K562 (cell line): Measurements from ENCODE around the gene PNP.

Source experiments
- CEBPB ChIP-seq: fragments of 450-650 bp; IDR thresholded peaks from 2 replicates; pipeline ENCODE4 v1.6.1; 2016; ENCODE audit warnings: missing genetic modification characterization, missing compliant biosample characterization
- EZH2 ChIP-seq: IDR thresholded peaks from 2 replicates; pipeline ENCODE4 v1.6.1; 2012; ENCODE audit warnings: low read depth, mild to moderate bottlenecking, inconsistent platforms, low read length, borderline replicate concordance
- RBBP5 ChIP-seq: fragments of 200-600 bp; sonication (generic); IDR thresholded peaks from 2 replicates; pipeline ENCODE4 v1.6.1; 2012; ENCODE audit warnings: borderline replicate concordance, mild to moderate bottlenecking, low read length, control low read depth, inconsistent platforms; ENCODE audit not compliant: insufficient read depth, poor library complexity, severe bottlenecking
- TF ChIP-seq, protein P1 (sequence below): fragments of 200-600 bp; sonication (generic); IDR thresholded peaks from one replicate; pipeline ENCODE4 v1.6.1; 2012; ENCODE audit warnings: mild to moderate bottlenecking, low read depth, low read length, inconsistent platforms

- TF ChIP-seq EZH2 (no peak), RBBP5 (no peak), CEBPB (tag) (no peak)
- TF ChIP-seq, protein P1, sequence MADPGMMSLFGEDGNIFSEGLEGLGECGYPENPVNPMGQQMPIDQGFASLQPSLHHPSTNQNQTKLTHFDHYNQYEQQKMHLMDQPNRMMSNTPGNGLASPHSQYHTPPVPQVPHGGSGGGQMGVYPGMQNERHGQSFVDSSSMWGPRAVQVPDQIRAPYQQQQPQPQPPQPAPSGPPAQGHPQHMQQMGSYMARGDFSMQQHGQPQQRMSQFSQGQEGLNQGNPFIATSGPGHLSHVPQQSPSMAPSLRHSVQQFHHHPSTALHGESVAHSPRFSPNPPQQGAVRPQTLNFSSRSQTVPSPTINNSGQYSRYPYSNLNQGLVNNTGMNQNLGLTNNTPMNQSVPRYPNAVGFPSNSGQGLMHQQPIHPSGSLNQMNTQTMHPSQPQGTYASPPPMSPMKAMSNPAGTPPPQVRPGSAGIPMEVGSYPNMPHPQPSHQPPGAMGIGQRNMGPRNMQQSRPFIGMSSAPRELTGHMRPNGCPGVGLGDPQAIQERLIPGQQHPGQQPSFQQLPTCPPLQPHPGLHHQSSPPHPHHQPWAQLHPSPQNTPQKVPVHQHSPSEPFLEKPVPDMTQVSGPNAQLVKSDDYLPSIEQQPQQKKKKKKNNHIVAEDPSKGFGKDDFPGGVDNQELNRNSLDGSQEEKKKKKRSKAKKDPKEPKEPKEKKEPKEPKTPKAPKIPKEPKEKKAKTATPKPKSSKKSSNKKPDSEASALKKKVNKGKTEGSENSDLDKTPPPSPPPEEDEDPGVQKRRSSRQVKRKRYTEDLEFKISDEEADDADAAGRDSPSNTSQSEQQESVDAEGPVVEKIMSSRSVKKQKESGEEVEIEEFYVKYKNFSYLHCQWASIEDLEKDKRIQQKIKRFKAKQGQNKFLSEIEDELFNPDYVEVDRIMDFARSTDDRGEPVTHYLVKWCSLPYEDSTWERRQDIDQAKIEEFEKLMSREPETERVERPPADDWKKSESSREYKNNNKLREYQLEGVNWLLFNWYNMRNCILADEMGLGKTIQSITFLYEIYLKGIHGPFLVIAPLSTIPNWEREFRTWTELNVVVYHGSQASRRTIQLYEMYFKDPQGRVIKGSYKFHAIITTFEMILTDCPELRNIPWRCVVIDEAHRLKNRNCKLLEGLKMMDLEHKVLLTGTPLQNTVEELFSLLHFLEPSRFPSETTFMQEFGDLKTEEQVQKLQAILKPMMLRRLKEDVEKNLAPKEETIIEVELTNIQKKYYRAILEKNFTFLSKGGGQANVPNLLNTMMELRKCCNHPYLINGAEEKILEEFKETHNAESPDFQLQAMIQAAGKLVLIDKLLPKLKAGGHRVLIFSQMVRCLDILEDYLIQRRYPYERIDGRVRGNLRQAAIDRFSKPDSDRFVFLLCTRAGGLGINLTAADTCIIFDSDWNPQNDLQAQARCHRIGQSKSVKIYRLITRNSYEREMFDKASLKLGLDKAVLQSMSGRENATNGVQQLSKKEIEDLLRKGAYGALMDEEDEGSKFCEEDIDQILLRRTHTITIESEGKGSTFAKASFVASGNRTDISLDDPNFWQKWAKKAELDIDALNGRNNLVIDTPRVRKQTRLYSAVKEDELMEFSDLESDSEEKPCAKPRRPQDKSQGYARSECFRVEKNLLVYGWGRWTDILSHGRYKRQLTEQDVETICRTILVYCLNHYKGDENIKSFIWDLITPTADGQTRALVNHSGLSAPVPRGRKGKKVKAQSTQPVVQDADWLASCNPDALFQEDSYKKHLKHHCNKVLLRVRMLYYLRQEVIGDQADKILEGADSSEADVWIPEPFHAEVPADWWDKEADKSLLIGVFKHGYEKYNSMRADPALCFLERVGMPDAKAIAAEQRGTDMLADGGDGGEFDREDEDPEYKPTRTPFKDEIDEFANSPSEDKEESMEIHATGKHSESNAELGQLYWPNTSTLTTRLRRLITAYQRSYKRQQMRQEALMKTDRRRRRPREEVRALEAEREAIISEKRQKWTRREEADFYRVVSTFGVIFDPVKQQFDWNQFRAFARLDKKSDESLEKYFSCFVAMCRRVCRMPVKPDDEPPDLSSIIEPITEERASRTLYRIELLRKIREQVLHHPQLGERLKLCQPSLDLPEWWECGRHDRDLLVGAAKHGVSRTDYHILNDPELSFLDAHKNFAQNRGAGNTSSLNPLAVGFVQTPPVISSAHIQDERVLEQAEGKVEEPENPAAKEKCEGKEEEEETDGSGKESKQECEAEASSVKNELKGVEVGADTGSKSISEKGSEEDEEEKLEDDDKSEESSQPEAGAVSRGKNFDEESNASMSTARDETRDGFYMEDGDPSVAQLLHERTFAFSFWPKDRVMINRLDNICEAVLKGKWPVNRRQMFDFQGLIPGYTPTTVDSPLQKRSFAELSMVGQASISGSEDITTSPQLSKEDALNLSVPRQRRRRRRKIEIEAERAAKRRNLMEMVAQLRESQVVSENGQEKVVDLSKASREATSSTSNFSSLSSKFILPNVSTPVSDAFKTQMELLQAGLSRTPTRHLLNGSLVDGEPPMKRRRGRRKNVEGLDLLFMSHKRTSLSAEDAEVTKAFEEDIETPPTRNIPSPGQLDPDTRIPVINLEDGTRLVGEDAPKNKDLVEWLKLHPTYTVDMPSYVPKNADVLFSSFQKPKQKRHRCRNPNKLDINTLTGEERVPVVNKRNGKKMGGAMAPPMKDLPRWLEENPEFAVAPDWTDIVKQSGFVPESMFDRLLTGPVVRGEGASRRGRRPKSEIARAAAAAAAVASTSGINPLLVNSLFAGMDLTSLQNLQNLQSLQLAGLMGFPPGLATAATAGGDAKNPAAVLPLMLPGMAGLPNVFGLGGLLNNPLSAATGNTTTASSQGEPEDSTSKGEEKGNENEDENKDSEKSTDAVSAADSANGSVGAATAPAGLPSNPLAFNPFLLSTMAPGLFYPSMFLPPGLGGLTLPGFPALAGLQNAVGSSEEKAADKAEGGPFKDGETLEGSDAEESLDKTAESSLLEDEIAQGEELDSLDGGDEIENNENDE: no peak
These were observed 24.4 kb downstream of the PNP start for GRCh38 chr14:20493634-20494033.
